OCI-LY1 (cell line): Measurements from ENCODE around the gene TLE5.

Experiments
- CTCF ChIP-seq: fragments of 200-600 bp; sonication (generic), shearing (Covaris generic); IDR thresholded peaks from 2 replicates; pipeline ENCODE4 v1.5.1; 2017; ENCODE audit warnings: mild to moderate bottlenecking, antibody characterized with exemption, low read length, moderate library complexity, mixed read lengths
- EZH2 ChIP-seq: fragments of 200-600 bp; sonication (generic), shearing (Covaris generic); IDR thresholded peaks from 2 replicates; pipeline ENCODE4 v1.8.0; 2017; ENCODE audit warnings: borderline replicate concordance, mixed run types, mild to moderate bottlenecking, antibody characterized with exemption, low read length, moderate library complexity, mixed read lengths

DNA sequence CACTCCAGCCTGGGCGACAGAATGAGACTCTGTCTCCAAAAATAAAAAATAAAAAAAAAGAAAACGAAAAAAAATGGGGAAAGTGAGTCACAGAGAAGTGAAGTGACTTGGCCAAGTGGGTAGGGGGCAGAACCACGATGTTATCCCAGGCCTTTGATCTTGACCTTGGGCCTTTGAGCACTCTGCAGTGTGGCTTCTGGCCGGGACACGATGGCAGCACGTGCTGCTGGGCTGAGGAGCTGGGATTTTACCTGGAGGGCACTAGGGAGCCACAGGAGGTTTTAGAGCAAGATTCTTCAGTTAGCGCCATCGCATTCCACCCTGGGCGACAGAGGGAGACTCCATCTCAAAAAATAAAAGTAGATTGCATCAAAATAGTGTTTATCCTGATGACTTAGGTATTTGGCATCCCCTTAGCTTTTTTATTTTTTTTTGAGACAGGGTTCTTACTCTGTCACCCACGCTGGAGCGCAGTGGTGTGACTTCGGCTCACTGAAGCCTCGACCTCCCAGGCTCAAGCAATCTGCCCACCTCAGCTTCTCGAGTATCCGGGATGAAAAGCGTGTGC lies 4.3 kb upstream of the TLE5 start:
- TF ChIP-seq EZH2 = no peak
- no peak for TF ChIP-seq CTCF
